ENCODE measurements around the gene APOB. TPM values are rescaled to one million over a fixed set of nuclear protein-coding genes. Genes with fewer than 3 reads are reported as not detected.

Gene APOB
- total RNA-seq, 2 donors from 2014 or later = 0.09 to 0.91 TPM

GRCh38 chr2:20962939-20963557, 80.8 kb downstream of the APOB start:
- TF ChIP-seq POLR2AphosphoS5 (IDR thresholded peaks at IDR 0.05) = peak; percentile 62
- TF ChIP-seq POLR2A (IDR thresholded peaks at IDR 0.05) = no peak
- TF ChIP-seq, protein P1, sequence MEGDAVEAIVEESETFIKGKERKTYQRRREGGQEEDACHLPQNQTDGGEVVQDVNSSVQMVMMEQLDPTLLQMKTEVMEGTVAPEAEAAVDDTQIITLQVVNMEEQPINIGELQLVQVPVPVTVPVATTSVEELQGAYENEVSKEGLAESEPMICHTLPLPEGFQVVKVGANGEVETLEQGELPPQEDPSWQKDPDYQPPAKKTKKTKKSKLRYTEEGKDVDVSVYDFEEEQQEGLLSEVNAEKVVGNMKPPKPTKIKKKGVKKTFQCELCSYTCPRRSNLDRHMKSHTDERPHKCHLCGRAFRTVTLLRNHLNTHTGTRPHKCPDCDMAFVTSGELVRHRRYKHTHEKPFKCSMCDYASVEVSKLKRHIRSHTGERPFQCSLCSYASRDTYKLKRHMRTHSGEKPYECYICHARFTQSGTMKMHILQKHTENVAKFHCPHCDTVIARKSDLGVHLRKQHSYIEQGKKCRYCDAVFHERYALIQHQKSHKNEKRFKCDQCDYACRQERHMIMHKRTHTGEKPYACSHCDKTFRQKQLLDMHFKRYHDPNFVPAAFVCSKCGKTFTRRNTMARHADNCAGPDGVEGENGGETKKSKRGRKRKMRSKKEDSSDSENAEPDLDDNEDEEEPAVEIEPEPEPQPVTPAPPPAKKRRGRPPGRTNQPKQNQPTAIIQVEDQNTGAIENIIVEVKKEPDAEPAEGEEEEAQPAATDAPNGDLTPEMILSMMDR (IDR thresholded peaks at IDR 0.05) = peak; percentile 81 to 93 (median 88)
- Histone ChIP-seq H3K36me3 (no peaks in the 10 kb centered on the region), H3K9me3 (no peaks in the 10 kb centered on the region), H3K4me1 (replicated peaks) (no peaks in the 10 kb centered on the region), H3K27ac (no peak overlapping the region), H3K27me3 (replicated peaks; ENCODE audit: insufficient read depth) (no peaks in the 10 kb centered on the region), H3K4me3 (no peak overlapping the region)
- WGBS = 31% methylated on average over 5 of the region's 5 CpGs
- DNase-seq (ENCODE audit: low spot score) = peak; percentile 68
- intact Hi-C loops (cut with DNase I) = loop anchor here (2.0 kb wide), 2 partner anchors 180 to 302 kb away; no protein-coding TSS in a partner anchor

DNA sequence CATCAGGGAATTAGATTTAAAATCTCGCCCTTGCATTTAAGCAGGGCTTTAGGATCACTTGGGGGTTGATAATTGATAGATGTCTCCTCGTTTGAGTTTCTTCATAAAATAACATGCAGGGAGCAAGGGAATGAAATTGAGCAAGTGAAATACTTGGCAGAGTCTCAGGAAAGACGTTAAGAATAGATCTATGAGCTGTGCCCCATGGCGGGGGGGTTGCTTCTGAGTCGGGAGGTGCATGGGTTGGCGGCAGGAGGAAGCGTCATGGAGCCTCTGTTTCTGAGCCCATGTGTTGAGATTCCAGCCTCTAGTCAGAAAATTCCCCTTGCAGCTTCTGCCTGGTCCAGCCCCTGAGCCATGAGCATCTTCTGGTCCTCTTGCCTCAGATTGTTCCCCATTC, 82.0 kb downstream of the APOB start:
- DNase-seq (ENCODE audit: low spot score) = no peak

GRCh38 chr2:20960003-20960402, 83.9 kb downstream of the APOB start:
- Histone ChIP-seq H3K9me3 (no peaks in the 10 kb centered on the region), H3K27me3 (replicated peaks; ENCODE audit: insufficient read depth) (no peaks in the 10 kb centered on the region), H3K4me3 (no peak overlapping the region), H3K27ac (no peak overlapping the region), H3K36me3 (no peaks in the 10 kb centered on the region), H3K4me1 (replicated peaks) (no peaks in the 10 kb centered on the region)
- intact Hi-C loops (cut with DNase I) = no loop called here
- TF ChIP-seq POLR2AphosphoS5 (IDR thresholded peaks at IDR 0.05) (no peak), POLR2A (IDR thresholded peaks at IDR 0.05) (no peak)
- TF ChIP-seq, protein P1 (IDR thresholded peaks at IDR 0.05) = no peak
- WGBS = 76% methylated on average over 4 of the region's 4 CpGs
- no peak for DNase-seq (ENCODE audit: low spot score)

More for the DNA sequence above, 82.0 kb downstream of the APOB start:
- no peak overlapping the region for H3K4me3 ChIP-seq
- H3K9me3 ChIP-seq = no peaks in the 10 kb centered on the region
- no peak for TF ChIP-seq POLR2AphosphoS5 (IDR thresholded peaks at IDR 0.05)
- TF ChIP-seq, protein P1 (IDR thresholded peaks at IDR 0.05) = no peak
- no peak for TF ChIP-seq POLR2A (IDR thresholded peaks at IDR 0.05)
- H3K27ac ChIP-seq = no peak overlapping the region
- H3K36me3 ChIP-seq = no peaks in the 10 kb centered on the region
- H3K27me3 ChIP-seq (replicated peaks; ENCODE audit: insufficient read depth) = no peaks in the 10 kb centered on the region
- WGBS = 62% methylated on average over 7 of the region's 7 CpGs
- H3K4me1 ChIP-seq (replicated peaks) = no peaks in the 10 kb centered on the region
- intact Hi-C loops (cut with DNase I) = loop anchor here (2.0 kb wide), 2 partner anchors 179 to 301 kb away; no protein-coding TSS in a partner anchor

- no peak for TF ChIP-seq POLR2AphosphoS5 (IDR thresholded peaks at IDR 0.05)
- no peak for TF ChIP-seq POLR2A (IDR thresholded peaks at IDR 0.05)
- TF ChIP-seq, protein P1 (IDR thresholded peaks at IDR 0.05) = no peak
- intact Hi-C loops (cut with DNase I) = no loop called here
- 92% methylated on average over 4 of the region's 4 CpGs for WGBS
Observed at GRCh38 chr2:20959252-20959651, 84.6 kb downstream of the APOB start.

More at GRCh38 chr2:20959252-20959651, 84.6 kb downstream of the APOB start:
- Histone ChIP-seq H3K27ac (no peak overlapping the region), H3K36me3 (no peaks in the 10 kb centered on the region), H3K4me1 (replicated peaks) (no peaks in the 10 kb centered on the region), H3K4me3 (no peak overlapping the region), H3K9me3 (no peaks in the 10 kb centered on the region), H3K27me3 (replicated peaks; ENCODE audit: insufficient read depth) (no peaks in the 10 kb centered on the region)
- no peak for DNase-seq (ENCODE audit: low spot score)

Measured in prostate gland (tissue), 2 donors.